Mesenchymal stem cell (in vitro differentiated cells and primary cell): Measurements from ENCODE around the gene AK3.

ENCODE experiments used
- DNase-seq: peaks from one replicate; pipeline ENCODE4 v3.0.0-alpha.2; 2013
- H2AFZ ChIP-seq: one replicate; pipeline ENCODE4 v1.6.1; 2013; ENCODE audit warnings: low read depth, mild to moderate bottlenecking, control low read depth, inconsistent platforms, low read length, moderate library complexity
- H2AK5ac ChIP-seq: 2 replicates; pipeline ENCODE4 v1.6.1; 2013; ENCODE audit warnings: low read length, moderate library complexity, mild to moderate bottlenecking, inconsistent platforms; ENCODE audit not compliant: severe bottlenecking
- H2BK120ac ChIP-seq: one replicate; pipeline ENCODE4 v1.6.1; 2013; ENCODE audit warnings: low read depth, mild to moderate bottlenecking, inconsistent platforms, low read length, moderate library complexity
- H2BK12ac ChIP-seq, 2 experiments: one replicate each; pipeline ENCODE4 v1.6.1; 2013; ENCODE audit warnings: inconsistent platforms in 2 of 2, low read length in 2 of 2, mild to moderate bottlenecking in 2 of 2, moderate library complexity in 2 of 2, control low read depth in 1 of 2
- H2BK15ac ChIP-seq: one replicate; pipeline ENCODE4 v1.6.1; 2013; ENCODE audit warnings: mild to moderate bottlenecking, low read depth, inconsistent platforms; ENCODE audit not compliant: poor library complexity, severe bottlenecking
- H2BK5ac ChIP-seq: 2 replicates; pipeline ENCODE4 v1.6.1; 2013; ENCODE audit warnings: low read depth, mild to moderate bottlenecking, low read length, control low read depth, inconsistent platforms; ENCODE audit not compliant: poor library complexity, severe bottlenecking
- H3K14ac ChIP-seq, 2 experiments: one replicate each; pipeline ENCODE4 v1.6.1; 2013; ENCODE audit warnings: inconsistent platforms in 2 of 2, low read length in 2 of 2, control low read depth in 1 of 2, mild to moderate bottlenecking in 1 of 2, moderate library complexity in 1 of 2
- H3K18ac ChIP-seq, 2 experiments: one replicate each; pipeline ENCODE4 v1.6.1; 2013; ENCODE audit warnings: inconsistent platforms in 2 of 2, low read length in 2 of 2, control low read depth in 1 of 2, low read depth in 1 of 2, mild to moderate bottlenecking in 1 of 2
- H3K23ac ChIP-seq, 2 experiments: one replicate each; pipeline ENCODE4 v1.6.1; 2013; ENCODE audit warnings: inconsistent platforms in 2 of 2, low read length in 2 of 2, mild to moderate bottlenecking in 2 of 2, moderate library complexity in 2 of 2, control low read depth in 1 of 2
- H3K27ac ChIP-seq: 2 replicates; pipeline ENCODE4 v1.5.1; 2013; ENCODE audit warnings: mild to moderate bottlenecking, moderate library complexity, low read length, control low read depth, inconsistent platforms; ENCODE audit not compliant: poor library complexity, severe bottlenecking
- H3K27me3 ChIP-seq, 2 experiments: 2 replicates each; pipeline versions ENCODE4 v1.6.1 to v1.7.0; 2013; ENCODE audit warnings: low read length in 2 of 2, mild to moderate bottlenecking in 2 of 2, moderate library complexity in 2 of 2, control low read depth in 1 of 2, inconsistent platforms in 1 of 2; ENCODE audit not compliant: control insufficient read depth in 1 of 2, insufficient read depth in 1 of 2
- H3K36me3 ChIP-seq, 2 experiments: 2 replicates each; pipeline versions ENCODE4 v1.6.1 to v1.7.0; 2013; ENCODE audit warnings: low read length in 2 of 2, control low read depth in 1 of 2, inconsistent platforms in 1 of 2, low read depth in 1 of 2, mild to moderate bottlenecking in 1 of 2; ENCODE audit not compliant: insufficient read depth in 2 of 2, control insufficient read depth in 1 of 2
- H3K4ac ChIP-seq, 2 experiments: one replicate each; pipeline ENCODE4 v1.6.1; 2013; ENCODE audit warnings: inconsistent platforms in 2 of 2, low read length in 2 of 2, mild to moderate bottlenecking in 2 of 2, moderate library complexity in 2 of 2, control low read depth in 1 of 2, low read depth in 1 of 2
- H3K4me1 ChIP-seq: 2 replicates; pipeline ENCODE4 v1.6.1; 2013; ENCODE audit warnings: low read depth, low read length, control low read depth; ENCODE audit not compliant: control insufficient read depth, insufficient read depth
- H3K4me2 ChIP-seq: 2 replicates; pipeline ENCODE4 v1.6.1; 2013; ENCODE audit warnings: low read length, mild to moderate bottlenecking, inconsistent platforms; ENCODE audit not compliant: poor library complexity, severe bottlenecking
- H3K4me3 ChIP-seq, 2 experiments: 2 replicates each; pipeline versions ENCODE4 v1.5.1 to v1.7.0; 2013; ENCODE audit warnings: low read length in 2 of 2, mild to moderate bottlenecking in 2 of 2, control low read depth in 1 of 2, low read depth in 1 of 2; ENCODE audit not compliant: insufficient read depth in 1 of 2
- H3K79me1 ChIP-seq: replicated peaks from 2 replicates; pipeline ENCODE4 v1.6.1; 2013; ENCODE audit warnings: mild to moderate bottlenecking, control low read depth, low read length, inconsistent platforms; ENCODE audit not compliant: poor library complexity, severe bottlenecking
- H3K9ac ChIP-seq: 2 replicates; pipeline ENCODE4 v1.7.0; 2013; ENCODE audit warnings: mild to moderate bottlenecking, low read length, moderate library complexity
- H3K9me3 ChIP-seq: 2 replicates; pipeline ENCODE4 v1.7.0; 2013; ENCODE audit warnings: mild to moderate bottlenecking, low read length; ENCODE audit not compliant: control insufficient read depth
- H4K8ac ChIP-seq: one replicate; pipeline ENCODE4 v1.6.1; 2013; ENCODE audit warnings: inconsistent platforms, mild to moderate bottlenecking, low read length, moderate library complexity
- H4K91ac ChIP-seq: one replicate; pipeline ENCODE4 v1.6.1; 2013; ENCODE audit warnings: mild to moderate bottlenecking, low read length, inconsistent platforms
- WGBS: methylation state at CpG from one replicate; pipeline ENCODE4 v1.1.7; 2013; ENCODE audit warnings: mixed read lengths; 5-methylcytosine and 5-hydroxymethylcytosine counted together

The AK3 gene

GRCh38 chr9:4742246-4742645, 1.2 kb upstream of the AK3 start:
- Histone ChIP-seq H3K9me3 (no peaks in the 10 kb centered on the region), H3K27me3 (no peaks in the 10 kb centered on the region), H3K18ac (no peak overlapping the region), H2AFZ (no peak overlapping the region), H2AK5ac (no peak overlapping the region), H3K4me3 (peak overlapping the region in 1 of 2 experiments; percentile 90), H3K79me1 (peaks cover 4% of the 10 kb centered on the region), H2BK15ac (no peak overlapping the region), H3K23ac (no peak overlapping the region), H2BK120ac (no peak overlapping the region), H3K4me2 (no peak overlapping the region), H4K91ac (no peak overlapping the region), H3K4ac (no peak overlapping the region), H3K14ac (no peak overlapping the region), H3K9ac (peak overlapping the region; percentile 93), H4K8ac (no peak overlapping the region), H3K27ac (peak overlapping the region; percentile 2), H2BK12ac (no peak overlapping the region), H3K4me1 (peaks cover 17% of the 10 kb centered on the region), H3K36me3 (no peaks in the 10 kb centered on the region), H2BK5ac (no peak overlapping the region)
- no peak for DNase-seq
- 86% methylated on average over 1 of the region's 3 CpGs for WGBS

GRCh38 chr9:4741365-4742089, 525 bp upstream of the AK3 start:
- H3K4me3 ChIP-seq, result peak overlapping the region; percentile 90 to 92
- peak overlapping the region; percentile 69 for H4K91ac ChIP-seq
- H2BK15ac ChIP-seq, result peak overlapping the region; percentile 17
- no peak overlapping the region for H2AK5ac ChIP-seq
- H3K27ac ChIP-seq, result peak overlapping the region; percentile 58
- peak overlapping the region; percentile 93 for H3K9ac ChIP-seq
- no peak overlapping the region for H2BK120ac ChIP-seq
- H3K14ac ChIP-seq, result peak overlapping the region in 1 of 2 experiments; percentile 99
- H3K4ac ChIP-seq, result peak overlapping the region; percentile 73 to 75
- H3K36me3 ChIP-seq, result no peaks in the 10 kb centered on the region
- H3K79me1 ChIP-seq, result peaks cover 7% of the 10 kb centered on the region
- H2AFZ ChIP-seq, result peak overlapping the region; percentile 94
- peak overlapping the region; percentile 11 to 81 for H3K18ac ChIP-seq
- peaks cover 20% of the 10 kb centered on the region for H3K4me1 ChIP-seq
- 4% methylated on average over 54 of the region's 54 CpGs for WGBS
- H3K9me3 ChIP-seq, result no peaks in the 10 kb centered on the region
- peak overlapping the region; percentile 85 for H4K8ac ChIP-seq
- no peaks in the 10 kb centered on the region for H3K27me3 ChIP-seq
- DNase-seq, result peak; percentile 43
- no peak overlapping the region for H2BK5ac ChIP-seq
- peak overlapping the region in 1 of 2 experiments; percentile 100 for H3K23ac ChIP-seq
- H2BK12ac ChIP-seq, result peak overlapping the region in 1 of 2 experiments; percentile 94
- peak overlapping the region; percentile 84 for H3K4me2 ChIP-seq

GRCh38 chr9:4740388-4740637, 689 bp downstream of the AK3 start:
- Histone ChIP-seq H3K9me3 (no peaks in the 10 kb centered on the region), H3K36me3 (no peaks in the 10 kb centered on the region), H4K8ac (peak overlapping the region; percentile 97), H3K4me2 (peak overlapping the region; percentile 84), H3K14ac (no peak overlapping the region), H2BK120ac (peak overlapping the region; percentile 85), H3K79me1 (peaks cover 9% of the 10 kb centered on the region), H3K23ac (peak overlapping the region in 1 of 2 experiments; percentile 72), H3K9ac (peak overlapping the region; percentile 93), H4K91ac (no peak overlapping the region), H2AK5ac (no peak overlapping the region), H3K4me1 (peaks cover 20% of the 10 kb centered on the region), H3K18ac (peak overlapping the region; percentile 94 to 96), H2BK5ac (no peak overlapping the region), H3K27ac (peak overlapping the region; percentile 51), H2BK12ac (no peak overlapping the region), H3K27me3 (no peaks in the 10 kb centered on the region), H2AFZ (peak overlapping the region; percentile 100), H3K4me3 (peak overlapping the region; percentile 90 to 92), H3K4ac (peak overlapping the region in 1 of 2 experiments; percentile 87), H2BK15ac (no peak overlapping the region)
- peak; percentile 48 for DNase-seq
- 0% methylated on average over 4 of the region's 4 CpGs for WGBS

- H3K18ac ChIP-seq, result no peak overlapping the region
- no peaks in the 10 kb centered on the region for H3K27me3 ChIP-seq
- H3K79me1 ChIP-seq, result peaks cover 10% of the 10 kb centered on the region
- no peak overlapping the region for H3K14ac ChIP-seq
- H3K4me1 ChIP-seq, result peaks cover 20% of the 10 kb centered on the region
- peak overlapping the region; percentile 51 for H3K27ac ChIP-seq
- no peak overlapping the region for H2BK12ac ChIP-seq
- 82% methylated on average over 13 of the region's 26 CpGs for WGBS
- no peak overlapping the region for H2AK5ac ChIP-seq
- H3K4me3 ChIP-seq, result peak overlapping the region in 1 of 2 experiments; percentile 90
- H3K23ac ChIP-seq, result no peak overlapping the region
- no peaks in the 10 kb centered on the region for H3K9me3 ChIP-seq
- no peak overlapping the region for H2AFZ ChIP-seq
- H2BK5ac ChIP-seq, result no peak overlapping the region
- no peak overlapping the region for H4K91ac ChIP-seq
- no peak overlapping the region for H2BK15ac ChIP-seq
- no peak overlapping the region for H3K4ac ChIP-seq
- H2BK120ac ChIP-seq, result no peak overlapping the region
- DNase-seq, result peak; percentile 37
- H3K9ac ChIP-seq, result peak overlapping the region; percentile 93
- peak overlapping the region; percentile 84 for H3K4me2 ChIP-seq
- no peak overlapping the region for H4K8ac ChIP-seq
- no peaks in the 10 kb centered on the region for H3K36me3 ChIP-seq
These were observed 1.2 kb downstream of the AK3 start for GRCh38 chr9:4739587-4740387.
